Measurements from ENCODE around the gene CST5.

Gene CST5

DNA sequence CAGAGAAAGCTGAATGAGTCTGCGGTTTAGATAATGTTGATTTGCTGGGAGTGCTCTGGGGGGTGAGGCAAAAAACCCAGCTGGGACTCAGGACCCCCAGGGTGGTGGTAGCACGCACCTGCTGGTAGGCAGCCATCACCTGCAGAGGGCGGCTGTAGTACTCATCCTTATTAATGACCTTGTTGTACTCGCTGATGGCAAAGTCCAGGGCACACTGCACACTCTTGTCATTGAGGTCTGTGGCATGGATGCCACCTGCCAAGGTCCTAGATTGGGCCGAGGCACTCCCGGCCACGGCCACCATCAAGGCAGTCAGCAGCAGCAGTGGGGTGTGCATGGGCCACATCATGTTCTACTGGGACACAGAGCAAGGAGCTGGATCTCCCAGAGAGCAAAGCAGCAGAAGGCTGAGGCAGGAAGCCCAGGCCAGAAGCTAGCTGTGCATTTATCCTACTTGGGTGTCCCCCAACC, at the start of gene CST5:
TSS of gene CST5 (minus strand) at position 421 of the 471 bp plus-strand sequence. CDS start at position 349, 72 bp downstream.
- peaks cover 7% of the 10 kb centered on the region; the same call in 1 of the 2 replicates for H3K4me1 ChIP-seq (ENCODE audit: control insufficient read depth, insufficient read depth, low read length)

DNA sequence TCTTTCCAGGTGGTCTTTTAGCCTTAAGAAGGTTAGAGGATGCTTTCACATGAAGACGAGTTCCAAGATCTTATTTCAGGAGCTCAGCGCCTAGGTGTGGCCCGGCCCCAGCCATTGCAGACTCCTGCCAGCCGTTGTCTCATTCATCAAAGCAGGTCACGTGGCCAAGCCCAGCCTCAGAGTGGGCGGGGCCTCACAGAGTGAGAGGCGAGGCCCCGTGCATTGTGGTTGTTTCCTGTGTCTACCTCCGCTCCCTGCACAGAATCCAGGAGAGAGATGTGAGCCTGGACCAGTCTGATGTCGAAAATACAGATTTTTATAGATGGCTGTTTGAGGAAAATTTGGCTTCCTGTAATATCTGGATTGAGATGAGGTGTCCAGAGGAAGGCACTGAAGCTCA, 49.2 kb upstream of the CST5 start:
- no peaks in the 10 kb centered on the region for H3K27me3 ChIP-seq (ENCODE audit: control insufficient read depth, insufficient read depth, low read length)
- H3K9me3 ChIP-seq (ENCODE audit: control insufficient read depth, insufficient read depth, low read depth, low read length): no peaks in the 10 kb centered on the region
- no peak overlapping the region for H3K4me3 ChIP-seq (ENCODE audit: low read depth, low read length)
- H3K4me1 ChIP-seq (ENCODE audit: control insufficient read depth, insufficient read depth, low read length): no peaks in the 10 kb centered on the region
- no peak overlapping the region for H3K27ac ChIP-seq (ENCODE audit: low read depth, low read length)
- H3K36me3 ChIP-seq (ENCODE audit: control insufficient read depth, insufficient read depth, low read length): no peaks in the 10 kb centered on the region
- H3K9ac ChIP-seq (ENCODE audit: low read length): no peak overlapping the region

More for the DNA sequence above, at the start of gene CST5:
- no peaks in the 10 kb centered on the region for H3K9me3 ChIP-seq (ENCODE audit: control insufficient read depth, insufficient read depth, low read depth, low read length)
- H3K27me3 ChIP-seq (ENCODE audit: control insufficient read depth, insufficient read depth, low read length): no peaks in the 10 kb centered on the region
- H3K27ac ChIP-seq (ENCODE audit: low read depth, low read length): no peak within 1 kb of the TSS
- H3K9ac ChIP-seq (ENCODE audit: low read length): no peak within 1 kb of the TSS
- no peak within 1 kb of the TSS for H3K4me3 ChIP-seq (ENCODE audit: low read depth, low read length)
- H3K36me3 ChIP-seq (ENCODE audit: control insufficient read depth, insufficient read depth, low read length): no peaks in the 10 kb centered on the region

DNA sequence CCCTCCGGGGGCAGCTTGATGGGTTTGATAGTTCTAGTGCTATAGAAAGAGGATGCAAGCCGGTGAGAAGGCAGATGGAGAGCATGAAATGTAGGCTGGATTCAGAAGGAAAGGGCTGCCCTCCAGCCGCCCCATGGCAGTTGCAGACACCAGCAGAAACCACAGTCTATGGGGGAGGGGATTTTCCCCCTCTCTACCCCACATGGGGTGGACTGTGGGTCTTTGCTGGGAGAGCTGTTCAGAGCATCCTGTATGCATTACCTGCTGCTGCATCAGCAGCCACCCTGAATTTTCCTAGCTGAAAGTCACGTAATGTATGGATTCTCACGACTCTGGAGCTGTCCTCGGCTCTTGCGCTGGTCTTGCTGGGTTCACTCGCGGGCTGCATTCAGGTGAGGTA, 48.8 kb upstream of the CST5 start:
- H3K36me3 ChIP-seq (ENCODE audit: control insufficient read depth, insufficient read depth, low read length): no peaks in the 10 kb centered on the region
- H3K4me3 ChIP-seq (ENCODE audit: low read depth, low read length): no peak overlapping the region
- H3K27ac ChIP-seq (ENCODE audit: low read depth, low read length): no peak overlapping the region
- H3K9ac ChIP-seq (ENCODE audit: low read length): no peak overlapping the region
- no peaks in the 10 kb centered on the region for H3K27me3 ChIP-seq (ENCODE audit: control insufficient read depth, insufficient read depth, low read length)
- no peaks in the 10 kb centered on the region for H3K4me1 ChIP-seq (ENCODE audit: control insufficient read depth, insufficient read depth, low read length)
- no peaks in the 10 kb centered on the region for H3K9me3 ChIP-seq (ENCODE audit: control insufficient read depth, insufficient read depth, low read depth, low read length)

- Histone ChIP-seq H3K9me3 (ENCODE audit: control insufficient read depth, insufficient read depth, low read depth, low read length) (no peaks in the 10 kb centered on the region), H3K36me3 (ENCODE audit: control insufficient read depth, insufficient read depth, low read length) (no peaks in the 10 kb centered on the region), H3K4me3 (ENCODE audit: low read depth, low read length) (no peak overlapping the region), H3K9ac (ENCODE audit: low read length) (no peak overlapping the region), H3K27me3 (ENCODE audit: control insufficient read depth, insufficient read depth, low read length) (no peaks in the 10 kb centered on the region), H3K4me1 (ENCODE audit: control insufficient read depth, insufficient read depth, low read length) (no peaks in the 10 kb centered on the region), H3K27ac (ENCODE audit: low read depth, low read length) (no peak overlapping the region)
Observed at GRCh38 chr20:23926944-23927872, 47.7 kb upstream of the CST5 start.

- Histone ChIP-seq H3K4me1 (ENCODE audit: control insufficient read depth, insufficient read depth, low read length) (no peaks in the 10 kb centered on the region), H3K36me3 (ENCODE audit: control insufficient read depth, insufficient read depth, low read length) (no peaks in the 10 kb centered on the region), H3K27ac (ENCODE audit: low read depth, low read length) (no peak overlapping the region), H3K9ac (ENCODE audit: low read length) (no peak overlapping the region), H3K9me3 (ENCODE audit: control insufficient read depth, insufficient read depth, low read depth, low read length) (no peaks in the 10 kb centered on the region), H3K27me3 (ENCODE audit: control insufficient read depth, insufficient read depth, low read length) (no peaks in the 10 kb centered on the region), H3K4me3 (ENCODE audit: low read depth, low read length) (no peak overlapping the region)
Observed at GRCh38 chr20:23926526-23926880, 47.0 kb upstream of the CST5 start.

DNA sequence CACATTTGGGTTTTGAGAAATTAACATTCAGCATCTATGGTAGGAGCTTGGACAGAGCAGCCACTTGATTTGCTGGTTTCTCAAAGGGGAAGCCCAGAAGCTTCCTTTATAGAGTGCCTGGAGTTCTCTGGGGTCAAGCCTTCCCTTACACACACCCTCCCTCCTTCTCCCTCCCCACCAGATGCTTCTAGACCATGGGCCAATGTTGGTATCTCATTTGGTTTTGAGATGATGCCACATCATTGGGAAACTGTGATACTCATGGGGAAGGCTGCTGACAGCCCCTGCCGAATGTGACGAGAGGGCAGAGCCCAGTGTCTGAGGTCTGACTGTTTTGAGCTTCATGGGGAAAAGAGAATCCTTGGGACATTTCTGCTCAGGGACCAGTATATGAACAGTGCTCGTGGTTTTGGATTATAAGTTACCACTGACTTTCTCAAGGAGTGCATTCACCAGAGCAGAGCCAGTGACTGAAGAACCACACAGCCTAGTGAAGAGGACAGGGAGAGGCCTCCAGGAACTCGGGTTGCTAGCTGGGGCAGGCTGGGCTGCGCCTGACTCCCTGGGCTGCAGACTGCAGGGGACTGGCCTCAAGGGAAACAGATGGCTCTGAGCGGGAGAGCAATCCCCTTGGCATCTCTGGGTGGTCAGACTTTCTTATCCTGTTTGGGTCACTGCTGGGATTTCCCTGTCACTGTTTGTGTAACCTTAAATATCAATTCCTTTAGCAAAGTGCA, 46.4 kb upstream of the CST5 start:
- Histone ChIP-seq H3K27ac (ENCODE audit: low read depth, low read length) (no peak overlapping the region), H3K27me3 (ENCODE audit: control insufficient read depth, insufficient read depth, low read length) (no peaks in the 10 kb centered on the region), H3K4me3 (ENCODE audit: low read depth, low read length) (no peak overlapping the region), H3K36me3 (ENCODE audit: control insufficient read depth, insufficient read depth, low read length) (no peaks in the 10 kb centered on the region), H3K4me1 (ENCODE audit: control insufficient read depth, insufficient read depth, low read length) (no peaks in the 10 kb centered on the region), H3K9me3 (ENCODE audit: control insufficient read depth, insufficient read depth, low read depth, low read length) (no peaks in the 10 kb centered on the region), H3K9ac (ENCODE audit: low read length) (no peak overlapping the region)

DNA sequence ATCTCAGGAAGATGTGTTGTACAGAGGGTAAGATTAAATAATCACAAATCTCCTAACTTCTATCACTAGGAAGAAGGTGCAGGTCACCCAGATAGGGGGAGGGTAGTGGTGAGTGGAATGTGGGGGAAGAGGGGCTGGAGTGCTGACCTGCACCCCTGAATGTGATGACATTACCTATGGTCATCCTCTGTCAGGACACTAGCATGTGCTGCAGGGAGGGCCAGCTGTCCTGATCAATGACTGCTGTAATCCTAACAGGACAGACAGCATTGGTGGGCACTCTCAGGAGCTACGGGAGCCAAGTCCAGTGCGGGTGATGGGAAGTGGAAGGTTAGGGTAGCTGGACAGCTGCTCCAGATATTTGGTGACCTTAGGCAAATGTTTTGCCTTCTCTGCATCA, 45.2 kb upstream of the CST5 start:
- H3K27me3 ChIP-seq (ENCODE audit: control insufficient read depth, insufficient read depth, low read length): no peaks in the 10 kb centered on the region
- no peak overlapping the region for H3K9ac ChIP-seq (ENCODE audit: low read length)
- H3K27ac ChIP-seq (ENCODE audit: low read depth, low read length): no peak overlapping the region
- no peak overlapping the region for H3K4me3 ChIP-seq (ENCODE audit: low read depth, low read length)
- no peaks in the 10 kb centered on the region for H3K36me3 ChIP-seq (ENCODE audit: control insufficient read depth, insufficient read depth, low read length)
- H3K4me1 ChIP-seq (ENCODE audit: control insufficient read depth, insufficient read depth, low read length): no peaks in the 10 kb centered on the region
- H3K9me3 ChIP-seq (ENCODE audit: control insufficient read depth, insufficient read depth, low read depth, low read length): no peaks in the 10 kb centered on the region

DNA sequence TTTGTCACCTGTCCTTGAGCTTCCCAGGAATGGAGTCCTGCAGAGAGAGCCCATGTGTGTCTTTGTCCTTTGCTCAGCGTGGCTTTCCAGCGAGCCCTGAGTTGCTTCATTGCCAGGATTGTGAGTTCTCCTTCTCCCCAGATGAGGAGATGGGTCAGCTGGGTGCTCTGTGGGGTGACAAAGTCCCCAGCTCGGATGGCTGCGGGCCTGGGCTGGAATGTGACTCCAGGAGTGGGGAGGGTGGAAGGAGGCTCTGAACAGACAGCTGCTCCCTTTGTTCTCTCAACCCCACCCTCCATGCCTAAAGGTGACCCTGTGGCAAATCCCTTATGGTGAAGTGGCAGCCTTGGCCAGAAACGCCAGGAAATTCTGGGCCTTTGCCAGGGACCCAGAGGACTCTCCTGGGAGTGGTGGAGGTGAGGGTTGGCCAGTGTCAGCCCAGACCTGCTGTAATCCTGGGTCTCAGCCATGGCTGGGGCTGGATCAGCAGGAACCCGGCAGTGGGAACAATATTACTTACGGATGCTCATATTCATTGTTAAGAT, 44.4 kb upstream of the CST5 start:
- H3K4me3 ChIP-seq (ENCODE audit: low read depth, low read length): no peak overlapping the region
- no peaks in the 10 kb centered on the region for H3K27me3 ChIP-seq (ENCODE audit: control insufficient read depth, insufficient read depth, low read length)
- H3K9ac ChIP-seq (ENCODE audit: low read length): no peak overlapping the region
- no peak overlapping the region for H3K27ac ChIP-seq (ENCODE audit: low read depth, low read length)
- H3K4me1 ChIP-seq (ENCODE audit: control insufficient read depth, insufficient read depth, low read length): no peaks in the 10 kb centered on the region
- no peaks in the 10 kb centered on the region for H3K36me3 ChIP-seq (ENCODE audit: control insufficient read depth, insufficient read depth, low read length)
- H3K9me3 ChIP-seq (ENCODE audit: control insufficient read depth, insufficient read depth, low read depth, low read length): no peaks in the 10 kb centered on the region

DNA sequence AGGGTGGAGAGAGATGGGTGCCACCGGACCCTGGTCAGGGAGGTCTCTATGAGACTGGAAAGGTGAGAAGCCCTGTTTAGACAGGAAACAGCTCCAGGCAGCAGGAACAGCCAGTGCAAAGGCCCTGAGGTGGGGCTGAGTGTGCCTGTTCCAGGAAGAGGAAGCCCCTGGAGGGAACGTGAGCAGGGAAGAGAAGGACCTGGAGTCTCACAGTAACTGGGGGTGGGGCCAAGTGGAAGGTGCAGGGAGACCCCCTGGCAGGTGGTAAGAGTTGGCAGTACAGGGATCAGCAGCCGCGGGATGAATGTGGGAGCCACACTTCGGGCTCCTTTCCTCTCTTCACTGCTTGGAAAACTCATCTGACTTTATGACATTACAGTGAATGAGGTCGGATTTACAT, 43.8 kb upstream of the CST5 start:
- peaks cover 5% of the 10 kb centered on the region; the same call in 1 of the 2 replicates for H3K4me1 ChIP-seq (ENCODE audit: control insufficient read depth, insufficient read depth, low read length)
- no peak overlapping the region for H3K9ac ChIP-seq (ENCODE audit: low read length)
- H3K36me3 ChIP-seq (ENCODE audit: control insufficient read depth, insufficient read depth, low read length): no peaks in the 10 kb centered on the region
- no peak overlapping the region for H3K27ac ChIP-seq (ENCODE audit: low read depth, low read length)
- no peak overlapping the region for H3K4me3 ChIP-seq (ENCODE audit: low read depth, low read length)
- H3K9me3 ChIP-seq (ENCODE audit: control insufficient read depth, insufficient read depth, low read depth, low read length): no peaks in the 10 kb centered on the region
- no peaks in the 10 kb centered on the region for H3K27me3 ChIP-seq (ENCODE audit: control insufficient read depth, insufficient read depth, low read length)

- Histone ChIP-seq H3K27ac (ENCODE audit: low read depth, low read length) (no peak overlapping the region), H3K27me3 (ENCODE audit: control insufficient read depth, insufficient read depth, low read length) (no peaks in the 10 kb centered on the region), H3K4me3 (ENCODE audit: low read depth, low read length) (no peak overlapping the region), H3K9ac (ENCODE audit: low read length) (no peak overlapping the region), H3K36me3 (ENCODE audit: control insufficient read depth, insufficient read depth, low read length) (no peaks in the 10 kb centered on the region), H3K4me1 (ENCODE audit: control insufficient read depth, insufficient read depth, low read length) (peaks cover 7% of the 10 kb centered on the region; the same call in 1 of the 2 replicates), H3K9me3 (ENCODE audit: control insufficient read depth, insufficient read depth, low read depth, low read length) (no peaks in the 10 kb centered on the region)
Observed at GRCh38 chr20:23920408-23921325, 41.1 kb upstream of the CST5 start.
